ENCODE data around the gene LIMK1.

Gene LIMK1

GRCh38 chr7:74094224-74095101 lies 10.9 kb downstream of the LIMK1 start:
- peaks cover 21% of the 10 kb centered on the region for H3K79me2 ChIP-seq (ENCODE audit: low read length)
- H3K27me3 ChIP-seq (ENCODE audit: low read depth, low read length), result no peaks in the 10 kb centered on the region
- H3K36me3 ChIP-seq (replicated peaks; ENCODE audit: low read depth, low read length), result peaks cover 30% of the 10 kb centered on the region
- peaks cover 35% of the 10 kb centered on the region for H3K4me1 ChIP-seq (ENCODE audit: low read length)
- peak overlapping the region; percentile 90 for H3K27ac ChIP-seq (ENCODE audit: low read length)
- H4K20me1 ChIP-seq (ENCODE audit: insufficient read depth, low read length), result no peaks in the 10 kb centered on the region
- H3K4me2 ChIP-seq (ENCODE audit: low read length), result peak overlapping the region; percentile 91
- H3K9me3 ChIP-seq (ENCODE audit: insufficient read depth, low read length), result peaks cover 4% of the 10 kb centered on the region; the same call in 1 of the 2 replicates
- peak overlapping the region; percentile 78 for H3K9ac ChIP-seq (ENCODE audit: low read length)
- no peak for TF ChIP-seq CTCF (IDR thresholded peaks at IDR 0.05; ENCODE audit: low read depth, low read length)
- TF ChIP-seq EZH2phosphoT487 (IDR thresholded peaks at IDR 0.05; ENCODE audit: low read depth), result no peak
- peak overlapping the region; percentile 77 for H3K4me3 ChIP-seq (ENCODE audit: low read length)
- H2AFZ ChIP-seq (ENCODE audit: low read depth, low read length), result peak overlapping the region; percentile 60; the same call in 1 of the 2 replicates

- H2AFZ ChIP-seq (ENCODE audit: low read depth, low read length), result 0 out of 2 replicates have a peak overlapping the region, but pooled peaks have one; percentile 60
- H3K79me2 ChIP-seq (ENCODE audit: low read length), result peaks cover 21% of the 10 kb centered on the region
- peak overlapping the region; percentile 91 for H3K4me2 ChIP-seq (ENCODE audit: low read length)
- peaks cover 37% of the 10 kb centered on the region for H3K36me3 ChIP-seq (replicated peaks; ENCODE audit: low read depth, low read length)
- no peak for TF ChIP-seq EZH2phosphoT487 (IDR thresholded peaks at IDR 0.05; ENCODE audit: low read depth)
- no peak for TF ChIP-seq CTCF (IDR thresholded peaks at IDR 0.05; ENCODE audit: low read depth, low read length)
- peaks cover 4% of the 10 kb centered on the region; the same call in 1 of the 2 replicates for H3K9me3 ChIP-seq (ENCODE audit: insufficient read depth, low read length)
- peak overlapping the region; percentile 78 for H3K9ac ChIP-seq (ENCODE audit: low read length)
- H4K20me1 ChIP-seq (ENCODE audit: insufficient read depth, low read length), result no peaks in the 10 kb centered on the region
- no peaks in the 10 kb centered on the region for H3K27me3 ChIP-seq (ENCODE audit: low read depth, low read length)
- H3K27ac ChIP-seq (ENCODE audit: low read length), result peak overlapping the region; percentile 90
- peaks cover 40% of the 10 kb centered on the region for H3K4me1 ChIP-seq (ENCODE audit: low read length)
- H3K4me3 ChIP-seq (ENCODE audit: low read length), result peak overlapping the region; percentile 77
These were observed 11.5 kb downstream of the LIMK1 start for GRCh38 chr7:74095135-74095534.

DNA sequence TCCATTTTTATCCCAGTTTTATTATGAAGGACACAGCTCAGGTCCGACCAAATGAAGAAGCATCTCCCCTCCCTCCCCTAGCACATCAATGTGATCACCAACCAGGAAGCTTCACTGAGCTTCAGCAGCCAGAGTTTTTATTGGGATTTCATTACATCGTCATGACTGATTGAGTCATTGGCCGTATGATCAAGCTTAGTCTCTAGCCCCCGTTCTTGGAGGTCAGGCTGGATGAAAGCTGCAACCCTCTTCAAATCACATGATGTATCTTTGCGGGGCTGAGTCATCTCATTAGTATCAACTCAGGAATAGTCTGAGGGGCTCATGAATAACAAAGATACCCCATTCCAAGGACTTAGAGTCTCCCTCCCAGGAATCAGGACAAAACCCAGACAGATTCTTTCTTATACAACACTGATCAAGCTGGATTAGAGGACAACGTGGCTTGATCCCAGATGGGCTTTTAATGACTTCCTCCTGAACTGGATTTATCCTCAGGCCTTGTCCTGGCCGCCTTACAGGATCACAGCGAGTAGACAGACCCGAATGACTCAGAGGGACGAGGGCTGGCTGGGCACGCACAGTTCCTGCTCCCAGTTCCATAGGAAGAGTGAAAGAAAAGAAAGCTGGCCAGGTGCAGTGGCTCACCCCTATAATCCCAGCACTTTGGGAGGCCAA lies 14.5 kb downstream of the LIMK1 start:
- H4K20me1 ChIP-seq (ENCODE audit: insufficient read depth, low read length), result no peaks in the 10 kb centered on the region
- H3K27me3 ChIP-seq (ENCODE audit: low read depth, low read length), result no peaks in the 10 kb centered on the region
- H3K4me1 ChIP-seq (ENCODE audit: low read length), result peaks cover 56% of the 10 kb centered on the region
- TF ChIP-seq EZH2phosphoT487 (IDR thresholded peaks at IDR 0.05; ENCODE audit: low read depth) (no peak), CTCF (IDR thresholded peaks at IDR 0.05; ENCODE audit: low read depth, low read length) (no peak)
- peaks cover 4% of the 10 kb centered on the region; the same call in 1 of the 2 replicates for H3K9me3 ChIP-seq (ENCODE audit: insufficient read depth, low read length)
- no peak overlapping the region for H3K4me2 ChIP-seq (ENCODE audit: low read length)
- peaks cover 42% of the 10 kb centered on the region for H3K36me3 ChIP-seq (replicated peaks; ENCODE audit: low read depth, low read length)
- no peak overlapping the region for H2AFZ ChIP-seq (ENCODE audit: low read depth, low read length)
- no peak overlapping the region for H3K9ac ChIP-seq (ENCODE audit: low read length)
- no peak overlapping the region for H3K27ac ChIP-seq (ENCODE audit: low read length)
- H3K4me3 ChIP-seq (ENCODE audit: low read length), result no peak overlapping the region
- peaks cover 21% of the 10 kb centered on the region for H3K79me2 ChIP-seq (ENCODE audit: low read length)

DNA sequence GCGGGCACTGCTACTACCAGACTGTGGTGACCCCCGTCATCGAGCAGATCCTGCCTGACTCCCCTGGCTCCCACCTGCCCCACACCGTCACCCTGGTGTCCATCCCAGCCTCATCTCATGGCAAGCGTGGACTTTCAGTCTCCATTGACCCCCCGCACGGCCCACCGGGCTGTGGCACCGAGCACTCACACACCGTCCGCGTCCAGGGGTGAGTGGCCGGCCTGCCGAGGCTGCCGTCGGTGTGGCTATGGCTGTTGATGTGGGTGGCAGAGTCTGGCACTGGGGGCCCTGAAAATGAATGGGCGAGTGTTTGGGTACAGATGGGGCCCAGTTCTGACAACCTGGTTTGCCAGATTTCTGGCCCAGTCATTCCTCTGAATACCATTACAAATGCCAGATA lies 15.4 kb downstream of the LIMK1 start:
- Histone ChIP-seq H3K4me1 (ENCODE audit: low read length) (peaks cover 47% of the 10 kb centered on the region), H2AFZ (ENCODE audit: low read depth, low read length) (no peak overlapping the region), H3K36me3 (replicated peaks; ENCODE audit: low read depth, low read length) (peaks cover 48% of the 10 kb centered on the region), H3K79me2 (ENCODE audit: low read length) (peaks cover 16% of the 10 kb centered on the region), H4K20me1 (ENCODE audit: insufficient read depth, low read length) (no peaks in the 10 kb centered on the region), H3K4me2 (ENCODE audit: low read length) (no peak overlapping the region), H3K9ac (ENCODE audit: low read length) (no peak overlapping the region), H3K4me3 (ENCODE audit: low read length) (no peak overlapping the region), H3K27me3 (ENCODE audit: low read depth, low read length) (no peaks in the 10 kb centered on the region), H3K27ac (ENCODE audit: low read length) (no peak overlapping the region), H3K9me3 (ENCODE audit: insufficient read depth, low read length) (peaks cover 4% of the 10 kb centered on the region; the same call in 1 of the 2 replicates)
- no peak for TF ChIP-seq EZH2phosphoT487 (IDR thresholded peaks at IDR 0.05; ENCODE audit: low read depth)
- no peak for TF ChIP-seq CTCF (IDR thresholded peaks at IDR 0.05; ENCODE audit: low read depth, low read length)
